Measurements from ENCODE around the gene CYP3A4.

The CYP3A4 gene

DNA sequence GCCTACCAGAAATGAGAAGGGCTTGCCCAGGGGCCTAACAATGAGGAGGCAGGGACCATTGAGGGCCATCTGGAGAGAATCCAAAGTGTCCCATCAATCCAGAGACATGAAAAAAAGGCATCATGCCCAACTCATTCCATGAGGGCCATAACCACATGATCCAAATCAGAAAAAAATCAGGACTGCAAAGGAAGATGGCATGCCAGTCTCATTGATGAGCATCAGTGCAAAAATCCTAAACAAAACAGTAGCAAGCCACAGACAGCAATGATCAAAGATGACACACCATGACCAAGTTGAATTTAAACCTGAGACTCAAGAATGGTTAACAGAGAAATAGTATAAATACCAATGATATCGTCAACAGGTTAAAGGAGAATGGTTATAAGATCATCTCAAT lies 7.0 kb upstream of the CYP3A4 start:
- H2AFZ ChIP-seq (ENCODE audit: low read depth): no peak overlapping the region
- no peak overlapping the region for H3K9ac ChIP-seq
- no peaks in the 10 kb centered on the region for H3K4me1 ChIP-seq (ENCODE audit: low read depth, poor library complexity, severe bottlenecking)
- no peaks in the 10 kb centered on the region for H3K79me2 ChIP-seq (ENCODE audit: insufficient read depth, low read depth)
- H3K4me3 ChIP-seq (IDR thresholded peaks at IDR 0.05; ENCODE audit: insufficient read depth, low read depth, low read length): no peak overlapping the region
- H3K27me3 ChIP-seq (ENCODE audit: insufficient read depth, low read depth): no peaks in the 10 kb centered on the region
- H3K27ac ChIP-seq: no peak overlapping the region
- TF ChIP-seq, protein P1, sequence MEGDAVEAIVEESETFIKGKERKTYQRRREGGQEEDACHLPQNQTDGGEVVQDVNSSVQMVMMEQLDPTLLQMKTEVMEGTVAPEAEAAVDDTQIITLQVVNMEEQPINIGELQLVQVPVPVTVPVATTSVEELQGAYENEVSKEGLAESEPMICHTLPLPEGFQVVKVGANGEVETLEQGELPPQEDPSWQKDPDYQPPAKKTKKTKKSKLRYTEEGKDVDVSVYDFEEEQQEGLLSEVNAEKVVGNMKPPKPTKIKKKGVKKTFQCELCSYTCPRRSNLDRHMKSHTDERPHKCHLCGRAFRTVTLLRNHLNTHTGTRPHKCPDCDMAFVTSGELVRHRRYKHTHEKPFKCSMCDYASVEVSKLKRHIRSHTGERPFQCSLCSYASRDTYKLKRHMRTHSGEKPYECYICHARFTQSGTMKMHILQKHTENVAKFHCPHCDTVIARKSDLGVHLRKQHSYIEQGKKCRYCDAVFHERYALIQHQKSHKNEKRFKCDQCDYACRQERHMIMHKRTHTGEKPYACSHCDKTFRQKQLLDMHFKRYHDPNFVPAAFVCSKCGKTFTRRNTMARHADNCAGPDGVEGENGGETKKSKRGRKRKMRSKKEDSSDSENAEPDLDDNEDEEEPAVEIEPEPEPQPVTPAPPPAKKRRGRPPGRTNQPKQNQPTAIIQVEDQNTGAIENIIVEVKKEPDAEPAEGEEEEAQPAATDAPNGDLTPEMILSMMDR (conservative IDR thresholded peaks at IDR 0.05; ENCODE audit: low read depth, low read length): no peak
- H3K4me2 ChIP-seq: no peak overlapping the region
- H3K36me3 ChIP-seq (ENCODE audit: insufficient read depth): no peaks in the 10 kb centered on the region
- no peaks in the 10 kb centered on the region for H4K20me1 ChIP-seq (ENCODE audit: insufficient read depth)

DNA sequence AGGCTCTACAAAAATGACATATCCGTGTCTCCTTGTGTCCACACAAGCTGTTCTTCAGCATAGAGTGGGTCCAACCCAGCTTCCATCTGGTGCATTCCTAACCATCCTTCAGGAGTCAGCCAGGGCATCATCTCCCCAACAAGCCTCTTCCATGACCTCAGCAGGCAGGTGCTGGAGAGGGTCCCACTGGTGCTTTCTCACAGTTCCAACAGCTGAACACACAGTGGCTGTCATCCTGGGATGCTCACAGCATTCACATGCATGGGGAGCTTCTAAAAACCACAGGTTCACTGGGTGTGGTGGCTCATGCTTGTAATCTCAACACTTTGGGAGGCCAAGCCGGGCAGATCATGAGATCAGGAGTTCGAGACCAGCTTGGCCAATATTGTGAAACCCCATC lies 6.4 kb upstream of the CYP3A4 start:
- Histone ChIP-seq H3K27me3 (ENCODE audit: insufficient read depth, low read depth) (no peaks in the 10 kb centered on the region), H4K20me1 (ENCODE audit: insufficient read depth) (no peaks in the 10 kb centered on the region), H3K4me1 (ENCODE audit: low read depth, poor library complexity, severe bottlenecking) (no peaks in the 10 kb centered on the region), H3K36me3 (ENCODE audit: insufficient read depth) (no peaks in the 10 kb centered on the region), H3K4me3 (IDR thresholded peaks at IDR 0.05; ENCODE audit: insufficient read depth, low read depth, low read length) (no peak overlapping the region), H2AFZ (ENCODE audit: low read depth) (no peak overlapping the region), H3K27ac (no peak overlapping the region), H3K4me2 (no peak overlapping the region), H3K9ac (no peak overlapping the region), H3K79me2 (ENCODE audit: insufficient read depth, low read depth) (no peaks in the 10 kb centered on the region)
- TF ChIP-seq, protein P1 (conservative IDR thresholded peaks at IDR 0.05; ENCODE audit: low read depth, low read length): no peak

DNA sequence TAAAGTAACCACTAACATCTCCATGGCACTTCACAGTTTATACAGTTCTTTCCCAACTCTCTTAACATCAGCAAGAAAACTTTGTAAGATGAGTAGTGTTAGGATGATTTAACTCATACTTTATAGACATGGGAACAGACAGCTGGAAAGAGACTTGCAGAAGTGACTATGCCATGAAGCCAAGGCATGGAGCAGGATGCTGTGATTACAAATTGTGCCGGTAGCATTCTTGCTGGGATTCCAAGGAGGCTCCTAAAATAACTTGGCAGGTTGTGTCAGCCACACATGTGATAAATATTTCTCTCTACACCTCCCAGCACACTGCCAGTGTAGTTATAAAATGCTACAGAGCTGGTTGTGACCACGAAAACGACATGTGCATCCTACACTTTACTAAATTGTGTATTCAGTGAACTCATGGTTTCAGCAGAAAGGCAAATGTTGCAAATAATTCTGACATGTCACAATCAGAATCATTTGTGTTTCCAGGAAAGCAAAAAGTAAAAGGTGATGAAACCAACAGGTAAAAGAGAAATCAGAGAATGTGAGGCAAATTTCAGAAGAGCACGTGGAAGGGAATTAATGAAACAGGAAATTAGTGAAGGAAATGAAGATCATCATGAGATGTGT lies 5.6 kb upstream of the CYP3A4 start:
- no peak overlapping the region for H2AFZ ChIP-seq (ENCODE audit: low read depth)
- H3K36me3 ChIP-seq (ENCODE audit: insufficient read depth): no peaks in the 10 kb centered on the region
- H3K27me3 ChIP-seq (ENCODE audit: insufficient read depth, low read depth): no peaks in the 10 kb centered on the region
- TF ChIP-seq, protein P1 (conservative IDR thresholded peaks at IDR 0.05; ENCODE audit: low read depth, low read length): no peak
- H3K27ac ChIP-seq: no peak overlapping the region
- no peaks in the 10 kb centered on the region for H3K79me2 ChIP-seq (ENCODE audit: insufficient read depth, low read depth)
- no peak overlapping the region for H3K9ac ChIP-seq
- H3K4me1 ChIP-seq (ENCODE audit: low read depth, poor library complexity, severe bottlenecking): no peaks in the 10 kb centered on the region
- no peaks in the 10 kb centered on the region for H4K20me1 ChIP-seq (ENCODE audit: insufficient read depth)
- H3K4me2 ChIP-seq: no peak overlapping the region
- no peak overlapping the region for H3K4me3 ChIP-seq (IDR thresholded peaks at IDR 0.05; ENCODE audit: insufficient read depth, low read depth, low read length)

DNA sequence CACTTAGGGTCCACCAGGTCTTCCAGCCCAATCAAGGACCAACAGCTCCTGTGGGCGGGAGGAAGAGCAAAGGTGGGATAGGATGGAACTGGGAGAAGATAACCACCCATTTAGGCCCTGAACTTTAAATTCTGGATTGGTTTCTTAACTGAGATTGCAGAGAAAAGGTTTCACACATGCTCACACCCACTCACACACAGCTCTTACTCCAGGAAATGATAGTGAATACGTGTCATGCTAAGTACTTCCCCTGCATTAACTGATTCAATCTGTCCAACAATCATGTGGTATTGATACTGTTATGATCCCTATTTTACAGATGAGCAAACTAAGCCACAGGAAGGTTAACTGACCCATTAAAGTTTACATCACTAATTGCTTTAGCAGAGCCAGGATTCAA lies 4.6 kb upstream of the CYP3A4 start:
- Histone ChIP-seq H3K27ac (no peak overlapping the region), H3K4me1 (ENCODE audit: low read depth, poor library complexity, severe bottlenecking) (no peaks in the 10 kb centered on the region), H3K79me2 (ENCODE audit: insufficient read depth, low read depth) (no peaks in the 10 kb centered on the region), H3K27me3 (ENCODE audit: insufficient read depth, low read depth) (no peaks in the 10 kb centered on the region), H3K4me3 (IDR thresholded peaks at IDR 0.05; ENCODE audit: insufficient read depth, low read depth, low read length) (no peak overlapping the region), H4K20me1 (ENCODE audit: insufficient read depth) (no peaks in the 10 kb centered on the region), H3K36me3 (ENCODE audit: insufficient read depth) (no peaks in the 10 kb centered on the region), H2AFZ (ENCODE audit: low read depth) (no peak overlapping the region), H3K9ac (no peak overlapping the region), H3K4me2 (no peak overlapping the region)
- TF ChIP-seq, protein P1 (conservative IDR thresholded peaks at IDR 0.05; ENCODE audit: low read depth, low read length): no peak

Measured in KMS-11 (cell line).